ENCODE measurements around the gene UBE2E2.

The UBE2E2 gene

GRCh38 chr3:23461069-23461468 lies 257.9 kb downstream of the UBE2E2 start:
- TF ChIP-seq FOXP2 (optimal IDR thresholded peaks at IDR 0.05; ENCODE audit: borderline replicate concordance, extremely low read depth, extremely low read length, insufficient read depth) = no peak
- TF ChIP-seq SIN3A (IDR thresholded peaks at IDR 0.05; ENCODE audit: borderline replicate concordance, insufficient read depth, low read length) = no peak
- TF ChIP-seq TAF1 (IDR thresholded peaks at IDR 0.05; ENCODE audit: borderline replicate concordance, insufficient read depth, low read length) = no peak
- no peak for TF ChIP-seq REST (IDR thresholded peaks at IDR 0.05; ENCODE audit: insufficient read depth in 1 of 2, low read depth in 2 of 2, low read length in 2 of 2)
- TF ChIP-seq POLR2AphosphoS5 (IDR thresholded peaks at IDR 0.05; ENCODE audit: low read depth, low read length) = no peak

- TF ChIP-seq REST (IDR thresholded peaks at IDR 0.05; ENCODE audit: insufficient read depth in 1 of 2, low read depth in 2 of 2, low read length in 2 of 2) (no peak), TAF1 (IDR thresholded peaks at IDR 0.05; ENCODE audit: borderline replicate concordance, insufficient read depth, low read length) (no peak), POLR2AphosphoS5 (IDR thresholded peaks at IDR 0.05; ENCODE audit: low read depth, low read length) (no peak), SIN3A (IDR thresholded peaks at IDR 0.05; ENCODE audit: borderline replicate concordance, insufficient read depth, low read length) (no peak), FOXP2 (optimal IDR thresholded peaks at IDR 0.05; ENCODE audit: borderline replicate concordance, extremely low read depth, extremely low read length, insufficient read depth) (no peak)
Observed at GRCh38 chr3:23463791-23464190, 260.7 kb downstream of the UBE2E2 start.

- TF ChIP-seq TAF1 (IDR thresholded peaks at IDR 0.05; ENCODE audit: borderline replicate concordance, insufficient read depth, low read length) = no peak
Observed at GRCh38 chr3:23465569-23465968, 262.4 kb downstream of the UBE2E2 start.

- TF ChIP-seq FOXP2 (optimal IDR thresholded peaks at IDR 0.05; ENCODE audit: borderline replicate concordance, extremely low read depth, extremely low read length, insufficient read depth) (no peak), REST (IDR thresholded peaks at IDR 0.05; ENCODE audit: insufficient read depth in 1 of 2, low read depth in 2 of 2, low read length in 2 of 2) (no peak), POLR2AphosphoS5 (IDR thresholded peaks at IDR 0.05; ENCODE audit: low read depth, low read length) (no peak), TAF1 (IDR thresholded peaks at IDR 0.05; ENCODE audit: borderline replicate concordance, insufficient read depth, low read length) (no peak), SIN3A (IDR thresholded peaks at IDR 0.05; ENCODE audit: borderline replicate concordance, insufficient read depth, low read length) (no peak)
Observed at GRCh38 chr3:23468203-23468602, 265.1 kb downstream of the UBE2E2 start.

- TF ChIP-seq FOXP2 (optimal IDR thresholded peaks at IDR 0.05; ENCODE audit: borderline replicate concordance, extremely low read depth, extremely low read length, insufficient read depth) (no peak), TAF1 (IDR thresholded peaks at IDR 0.05; ENCODE audit: borderline replicate concordance, insufficient read depth, low read length) (no peak), SIN3A (IDR thresholded peaks at IDR 0.05; ENCODE audit: borderline replicate concordance, insufficient read depth, low read length) (no peak), POLR2AphosphoS5 (IDR thresholded peaks at IDR 0.05; ENCODE audit: low read depth, low read length) (no peak), REST (IDR thresholded peaks at IDR 0.05; ENCODE audit: insufficient read depth in 1 of 2, low read depth in 2 of 2, low read length in 2 of 2) (no peak)
Observed at GRCh38 chr3:23474580-23475357, 271.6 kb downstream of the UBE2E2 start.
